GM19035 (cell line): Measurements from ENCODE around the gene ANKRD65.
"Not testable (repeated sequence)": the region's sequence is repeated elsewhere in the genome, so short reads cannot be mapped to it uniquely, and the experiment has no call there.

Experiments used
- ATAC-seq: cut with Tn5 transposase; IDR thresholded peaks from one replicate; pipeline ENCODE4 v1.9.1; 2021; ENCODE audit not compliant: unreplicated experiment

ANKRD65 gene

GRCh38 chr1:1421147-1421906 is at the start of gene ANKRD65:
Gene ANKRD65, minus strand, starts transcription at chr1:1421276. Its CDS starts 271 bp downstream, at chr1:1421005.
- no peak for ATAC-seq

- ATAC-seq, result not testable (repeated sequence)
Observed at GRCh38 chr1:1468196-1468985, 47.3 kb upstream of the ANKRD65 start.

GRCh38 chr1:1463312-1463711 is 42.2 kb upstream of the ANKRD65 start:
- no peak for ATAC-seq

- ATAC-seq, result no peak
Observed at GRCh38 chr1:1462318-1462966, 41.4 kb upstream of the ANKRD65 start.

GRCh38 chr1:1461721-1462317 is 40.7 kb upstream of the ANKRD65 start:
- ATAC-seq, result no peak

- ATAC-seq, result no peak
Observed at GRCh38 chr1:1460540-1461130, 39.6 kb upstream of the ANKRD65 start.

- not testable (repeated sequence) for ATAC-seq
Observed at GRCh38 chr1:1459711-1460110, 38.6 kb upstream of the ANKRD65 start.

GRCh38 chr1:1459156-1459555 is 38.1 kb upstream of the ANKRD65 start:
- ATAC-seq, result not testable (repeated sequence)

- ATAC-seq, result not testable (repeated sequence)
Observed at GRCh38 chr1:1456683-1457255, 35.7 kb upstream of the ANKRD65 start.

- not testable (repeated sequence) for ATAC-seq
Observed at GRCh38 chr1:1455934-1456333, 34.9 kb upstream of the ANKRD65 start.

- ATAC-seq, result no peak
Observed at GRCh38 chr1:1455366-1455884, 34.3 kb upstream of the ANKRD65 start.

GRCh38 chr1:1454286-1455056 is 33.4 kb upstream of the ANKRD65 start:
- not testable (repeated sequence) for ATAC-seq

GRCh38 chr1:1452882-1453281 is 31.8 kb upstream of the ANKRD65 start:
- no peak for ATAC-seq

- not testable (repeated sequence) for ATAC-seq
Observed at GRCh38 chr1:1452365-1452739, 31.3 kb upstream of the ANKRD65 start.

GRCh38 chr1:1451696-1452364 is 30.8 kb upstream of the ANKRD65 start:
- ATAC-seq, result no peak

- not testable (repeated sequence) for ATAC-seq
Observed at GRCh38 chr1:1450616-1451015, 29.5 kb upstream of the ANKRD65 start.

- ATAC-seq, result no peak
Observed at GRCh38 chr1:1449099-1449739, 28.1 kb upstream of the ANKRD65 start, which contains the start of gene ATAD3C. Gene ATAD3C, plus strand, starts transcription at chr1:1449689. Its CDS starts 995 bp downstream, at chr1:1450684.

GRCh38 chr1:1446631-1447030 is 25.6 kb upstream of the ANKRD65 start:
- not testable (repeated sequence) for ATAC-seq
